ENCODE measurements around the gene MUC12. TPM values are rescaled to one million over a fixed set of nuclear protein-coding genes. Genes with fewer than 3 reads are reported as not detected.

Gene MUC12
- total and polyA plus RNA-seq, 2 of the 13 experiments (the other 11 are each of a cell fraction or from before 2014, with no cell fraction given): not detected

DNA sequence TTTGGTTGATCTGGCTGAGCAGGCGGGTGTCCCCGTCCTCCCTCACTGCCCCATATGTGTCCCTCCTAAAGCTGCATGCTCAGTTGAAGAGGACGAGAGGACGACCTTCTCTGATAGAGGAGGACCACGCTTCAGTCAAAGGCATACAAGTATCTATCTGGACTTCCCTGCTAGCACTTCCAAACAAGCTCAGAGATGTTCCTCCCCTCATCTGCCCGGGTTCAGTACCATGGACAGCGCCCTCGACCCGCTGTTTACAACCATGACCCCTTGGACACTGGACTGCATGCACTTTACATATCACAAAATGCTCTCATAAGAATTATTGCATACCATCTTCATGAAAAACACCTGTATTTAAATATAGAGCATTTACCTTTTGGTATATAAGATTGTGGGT, 89.0 kb downstream of the MUC12 start (continued):
- TF ChIP-seq, protein P1, sequence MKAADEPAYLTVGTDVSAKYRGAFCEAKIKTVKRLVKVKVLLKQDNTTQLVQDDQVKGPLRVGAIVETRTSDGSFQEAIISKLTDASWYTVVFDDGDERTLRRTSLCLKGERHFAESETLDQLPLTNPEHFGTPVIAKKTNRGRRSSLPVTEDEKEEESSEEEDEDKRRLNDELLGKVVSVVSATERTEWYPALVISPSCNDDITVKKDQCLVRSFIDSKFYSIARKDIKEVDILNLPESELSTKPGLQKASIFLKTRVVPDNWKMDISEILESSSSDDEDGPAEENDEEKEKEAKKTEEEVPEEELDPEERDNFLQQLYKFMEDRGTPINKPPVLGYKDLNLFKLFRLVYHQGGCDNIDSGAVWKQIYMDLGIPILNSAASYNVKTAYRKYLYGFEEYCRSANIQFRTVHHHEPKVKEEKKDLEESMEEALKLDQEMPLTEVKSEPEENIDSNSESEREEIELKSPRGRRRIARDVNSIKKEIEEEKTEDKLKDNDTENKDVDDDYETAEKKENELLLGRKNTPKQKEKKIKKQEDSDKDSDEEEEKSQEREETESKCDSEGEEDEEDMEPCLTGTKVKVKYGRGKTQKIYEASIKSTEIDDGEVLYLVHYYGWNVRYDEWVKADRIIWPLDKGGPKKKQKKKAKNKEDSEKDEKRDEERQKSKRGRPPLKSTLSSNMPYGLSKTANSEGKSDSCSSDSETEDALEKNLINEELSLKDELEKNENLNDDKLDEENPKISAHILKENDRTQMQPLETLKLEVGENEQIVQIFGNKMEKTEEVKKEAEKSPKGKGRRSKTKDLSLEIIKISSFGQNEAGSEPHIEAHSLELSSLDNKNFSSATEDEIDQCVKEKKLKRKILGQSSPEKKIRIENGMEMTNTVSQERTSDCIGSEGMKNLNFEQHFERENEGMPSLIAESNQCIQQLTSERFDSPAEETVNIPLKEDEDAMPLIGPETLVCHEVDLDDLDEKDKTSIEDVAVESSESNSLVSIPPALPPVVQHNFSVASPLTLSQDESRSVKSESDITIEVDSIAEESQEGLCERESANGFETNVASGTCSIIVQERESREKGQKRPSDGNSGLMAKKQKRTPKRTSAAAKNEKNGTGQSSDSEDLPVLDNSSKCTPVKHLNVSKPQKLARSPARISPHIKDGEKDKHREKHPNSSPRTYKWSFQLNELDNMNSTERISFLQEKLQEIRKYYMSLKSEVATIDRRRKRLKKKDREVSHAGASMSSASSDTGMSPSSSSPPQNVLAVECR (CRISPR knock-in tag; IDR thresholded peaks at IDR 0.05; ENCODE audit: borderline replicate concordance): peak; percentile 18; the same call in 1 of the 2 replicates
- TF ChIP-seq MEIS2 (CRISPR knock-in tag; IDR thresholded peaks at IDR 0.05) (peak; percentile 74; the same call in 1 of the 2 replicates), ZNF468 (CRISPR knock-in tag; IDR thresholded peaks at IDR 0.05) (no peak), ETV6 (CRISPR knock-in tag; conservative IDR thresholded peaks at IDR 0.05) (0 out of 2 replicates have a peak, but pooled peaks have one; percentile 60), ONECUT2 (CRISPR knock-in tag; IDR thresholded peaks at IDR 0.05) (peak; percentile 50; the same call in 1 of the 2 replicates), FOXJ3 (CRISPR knock-in tag; IDR thresholded peaks at IDR 0.05; ENCODE audit: borderline replicate concordance) (no peak), AHR (CRISPR knock-in tag; IDR thresholded peaks at IDR 0.05) (peak; percentile 88; the same call in 1 of the 2 replicates), RFXANK (CRISPR knock-in tag; IDR thresholded peaks at IDR 0.05) (no peak), RFX1 (IDR thresholded peaks at IDR 0.05) (no peak), RXRB (CRISPR knock-in tag; IDR thresholded peaks at IDR 0.05; ENCODE audit: borderline replicate concordance) (peak; percentile 78), ZC3H13 (CRISPR knock-in tag; IDR thresholded peaks at IDR 0.05) (no peak; the same call in 1 of the 2 replicates), KLF15 (CRISPR knock-in tag; IDR thresholded peaks at IDR 0.05; ENCODE audit: borderline replicate concordance) (no peak), EED (CRISPR knock-in tag; IDR thresholded peaks at IDR 0.05) (no peak), NR1H2 (CRISPR knock-in tag; IDR thresholded peaks at IDR 0.05; ENCODE audit: borderline replicate concordance, low read depth) (no peak), ZSCAN29 (CRISPR knock-in tag; conservative IDR thresholded peaks at IDR 0.05) (no peak), ZNF331 (CRISPR knock-in tag; IDR thresholded peaks at IDR 0.05) (peak; percentile 87), XBP1 (CRISPR knock-in tag; IDR thresholded peaks at IDR 0.05) (peak; percentile 82; the same call in 1 of the 2 replicates)
- TF ChIP-seq, protein P2, sequence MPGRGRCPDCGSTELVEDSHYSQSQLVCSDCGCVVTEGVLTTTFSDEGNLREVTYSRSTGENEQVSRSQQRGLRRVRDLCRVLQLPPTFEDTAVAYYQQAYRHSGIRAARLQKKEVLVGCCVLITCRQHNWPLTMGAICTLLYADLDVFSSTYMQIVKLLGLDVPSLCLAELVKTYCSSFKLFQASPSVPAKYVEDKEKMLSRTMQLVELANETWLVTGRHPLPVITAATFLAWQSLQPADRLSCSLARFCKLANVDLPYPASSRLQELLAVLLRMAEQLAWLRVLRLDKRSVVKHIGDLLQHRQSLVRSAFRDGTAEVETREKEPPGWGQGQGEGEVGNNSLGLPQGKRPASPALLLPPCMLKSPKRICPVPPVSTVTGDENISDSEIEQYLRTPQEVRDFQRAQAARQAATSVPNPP (CRISPR knock-in tag; IDR thresholded peaks at IDR 0.05): no peak
- TF ChIP-seq, protein P3, sequence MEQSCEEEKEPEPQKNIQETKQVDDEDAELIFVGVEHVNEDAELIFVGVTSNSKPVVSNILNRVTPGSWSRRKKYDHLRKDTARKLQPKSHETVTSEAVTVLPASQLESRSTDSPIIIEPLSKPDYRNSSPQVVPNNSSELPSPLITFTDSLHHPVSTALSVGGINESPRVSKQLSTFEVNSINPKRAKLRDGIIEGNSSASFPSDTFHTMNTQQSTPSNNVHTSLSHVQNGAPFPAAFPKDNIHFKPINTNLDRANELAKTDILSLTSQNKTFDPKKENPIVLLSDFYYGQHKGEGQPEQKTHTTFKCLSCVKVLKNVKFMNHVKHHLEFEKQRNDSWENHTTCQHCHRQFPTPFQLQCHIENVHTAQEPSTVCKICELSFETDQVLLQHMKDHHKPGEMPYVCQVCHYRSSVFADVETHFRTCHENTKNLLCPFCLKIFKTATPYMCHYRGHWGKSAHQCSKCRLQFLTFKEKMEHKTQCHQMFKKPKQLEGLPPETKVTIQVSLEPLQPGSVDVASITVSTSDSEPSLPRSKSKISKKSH (CRISPR knock-in tag; IDR thresholded peaks at IDR 0.05; ENCODE audit: borderline replicate concordance): no peak
- TF ChIP-seq, protein P4, sequence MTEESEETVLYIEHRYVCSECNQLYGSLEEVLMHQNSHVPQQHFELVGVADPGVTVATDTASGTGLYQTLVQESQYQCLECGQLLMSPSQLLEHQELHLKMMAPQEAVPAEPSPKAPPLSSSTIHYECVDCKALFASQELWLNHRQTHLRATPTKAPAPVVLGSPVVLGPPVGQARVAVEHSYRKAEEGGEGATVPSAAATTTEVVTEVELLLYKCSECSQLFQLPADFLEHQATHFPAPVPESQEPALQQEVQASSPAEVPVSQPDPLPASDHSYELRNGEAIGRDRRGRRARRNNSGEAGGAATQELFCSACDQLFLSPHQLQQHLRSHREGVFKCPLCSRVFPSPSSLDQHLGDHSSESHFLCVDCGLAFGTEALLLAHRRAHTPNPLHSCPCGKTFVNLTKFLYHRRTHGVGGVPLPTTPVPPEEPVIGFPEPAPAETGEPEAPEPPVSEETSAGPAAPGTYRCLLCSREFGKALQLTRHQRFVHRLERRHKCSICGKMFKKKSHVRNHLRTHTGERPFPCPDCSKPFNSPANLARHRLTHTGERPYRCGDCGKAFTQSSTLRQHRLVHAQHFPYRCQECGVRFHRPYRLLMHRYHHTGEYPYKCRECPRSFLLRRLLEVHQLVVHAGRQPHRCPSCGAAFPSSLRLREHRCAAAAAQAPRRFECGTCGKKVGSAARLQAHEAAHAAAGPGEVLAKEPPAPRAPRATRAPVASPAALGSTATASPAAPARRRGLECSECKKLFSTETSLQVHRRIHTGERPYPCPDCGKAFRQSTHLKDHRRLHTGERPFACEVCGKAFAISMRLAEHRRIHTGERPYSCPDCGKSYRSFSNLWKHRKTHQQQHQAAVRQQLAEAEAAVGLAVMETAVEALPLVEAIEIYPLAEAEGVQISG (CRISPR knock-in tag; IDR thresholded peaks at IDR 0.05): peak; percentile 72
- TF ChIP-seq, protein P5, sequence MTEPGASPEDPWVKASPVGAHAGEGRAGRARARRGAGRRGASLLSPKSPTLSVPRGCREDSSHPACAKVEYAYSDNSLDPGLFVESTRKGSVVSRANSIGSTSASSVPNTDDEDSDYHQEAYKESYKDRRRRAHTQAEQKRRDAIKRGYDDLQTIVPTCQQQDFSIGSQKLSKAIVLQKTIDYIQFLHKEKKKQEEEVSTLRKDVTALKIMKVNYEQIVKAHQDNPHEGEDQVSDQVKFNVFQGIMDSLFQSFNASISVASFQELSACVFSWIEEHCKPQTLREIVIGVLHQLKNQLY (CRISPR knock-in tag; IDR thresholded peaks at IDR 0.05): 0 out of 2 replicates have a peak, but pooled peaks have one; percentile 45

Measured in HepG2 (cell line).